HepG2 (cell line): ENCODE measurements around the gene MAJIN. TPM values are rescaled to one million over a fixed set of nuclear protein-coding genes. Genes with fewer than 3 reads are reported as not detected.

Experiments used
- AGO1 ChIP-seq: fragments of 200-400 bp; formaldehyde crosslinking; IDR thresholded peaks from 2 replicates; pipeline ENCODE4 v1.6.1; 2017; ENCODE audit warnings: mild to moderate bottlenecking, low read depth, low read length, moderate library complexity; ENCODE audit not compliant: poor library complexity, severe bottlenecking
- ATF3 ChIP-seq: sonication (generic); formaldehyde crosslinking; IDR thresholded peaks from 2 replicates; pipeline ENCODE4 v1.4.0; 2020; ENCODE audit warnings: missing genetic modification reagents
- CREM ChIP-seq, 2 experiments: sonication (generic) in 1 of 2; formaldehyde crosslinking in 1 of 2; IDR thresholded peaks; 2 replicates each; pipeline versions ENCODE4 v1.4.0 to v1.6.1; 2016 to 2020; ENCODE audit warnings: antibody characterized with exemption in 1 of 2, mild to moderate bottlenecking in 1 of 2, missing genetic modification reagents in 1 of 2
- EP300 ChIP-seq, 3 experiments: sonication (generic) in 1 of 3; formaldehyde crosslinking in 1 of 3; IDR thresholded peaks; 2 replicates each; pipeline versions ENCODE4 v1.5.1 to v1.6.1; 2011 to 2020; ENCODE audit warnings: low read depth in 2 of 3, low read length in 2 of 3, borderline replicate concordance in 1 of 3, improper control_type of control experiment in 1 of 3, mild to moderate bottlenecking in 1 of 3, missing genetic modification reagents in 1 of 3, moderate library complexity in 1 of 3
- GATAD2A ChIP-seq: IDR thresholded peaks from 2 replicates; pipeline ENCODE4 v1.6.1; 2016
- HES4 ChIP-seq: sonication (generic); formaldehyde crosslinking; IDR thresholded peaks from 2 replicates; pipeline ENCODE4 v1.9.0; 2021; ENCODE audit warnings: mild to moderate bottlenecking, missing genetic modification reagents, borderline replicate concordance
- HINFP ChIP-seq: sonication (generic); formaldehyde crosslinking; IDR thresholded peaks from 2 replicates; pipeline ENCODE4 v1.4.0; 2020; ENCODE audit warnings: low read depth, mild to moderate bottlenecking, missing genetic modification reagents
- MXI1 ChIP-seq: IDR thresholded peaks from 3 replicates; pipeline ENCODE4 v1.6.1; 2012; ENCODE audit warnings: low read depth, low read length, inconsistent platforms, borderline replicate concordance
- NFE2L1 ChIP-seq: sonication (generic); formaldehyde crosslinking; IDR thresholded peaks from 2 replicates; pipeline ENCODE4 v1.4.0; 2020; ENCODE audit warnings: missing genetic modification reagents, mild to moderate bottlenecking, borderline replicate concordance
- NR2C2 ChIP-seq: sonication (generic); formaldehyde crosslinking; IDR thresholded peaks from 2 replicates; pipeline ENCODE4 v1.4.0; 2020; ENCODE audit warnings: missing genetic modification reagents, mild to moderate bottlenecking, moderate library complexity, borderline replicate concordance
- PTBP1 ChIP-seq: fragments of 200-400 bp; formaldehyde crosslinking; IDR thresholded peaks from 2 replicates; pipeline ENCODE4 v1.6.1; 2018; ENCODE audit warnings: low read length, low read depth; ENCODE audit not compliant: poor library complexity, severe bottlenecking
- SCMH1 ChIP-seq: sonication (generic); formaldehyde crosslinking; IDR thresholded peaks from 2 replicates; pipeline ENCODE4 v1.9.0; 2021; ENCODE audit warnings: missing genetic modification reagents, mild to moderate bottlenecking, borderline replicate concordance
- SP2 ChIP-seq: sonication (generic); formaldehyde crosslinking; IDR thresholded peaks from 2 replicates; pipeline ENCODE4 v1.5.1; 2020; ENCODE audit warnings: mild to moderate bottlenecking, missing genetic modification reagents
- THAP11 ChIP-seq: IDR thresholded peaks from 2 replicates; pipeline ENCODE4 v1.6.1; 2016; ENCODE audit warnings: missing biosample characterization, missing genetic modification reagents
- TP53 ChIP-seq: sonication (generic); formaldehyde crosslinking; conservative IDR thresholded peaks from 2 replicates; pipeline ENCODE4 v1.4.0; 2020; ENCODE audit warnings: missing genetic modification reagents
- U2AF1 ChIP-seq: fragments of 200-400 bp; formaldehyde crosslinking; optimal IDR thresholded peaks from 2 replicates; pipeline ENCODE3; 2017; ENCODE audit warnings: mild to moderate bottlenecking, low read depth, low read length
- ZMYM2 ChIP-seq: sonication (generic); formaldehyde crosslinking; IDR thresholded peaks from 2 replicates; pipeline ENCODE4 v1.8.0; 2022; ENCODE audit warnings: mild to moderate bottlenecking, missing genetic modification reagents
- ZNF138 ChIP-seq: sonication (generic); formaldehyde crosslinking; IDR thresholded peaks from 2 replicates; pipeline ENCODE4 v1.5.0; 2020; ENCODE audit warnings: mild to moderate bottlenecking, low read depth, missing genetic modification reagents
- ZNF207 ChIP-seq: fragments of 450-650 bp; IDR thresholded peaks from 2 replicates; pipeline ENCODE4 v1.6.1; 2016; ENCODE audit warnings: antibody characterized with exemption, borderline replicate concordance
- ZNF329 ChIP-seq: sonication (generic); formaldehyde crosslinking; IDR thresholded peaks from 2 replicates; pipeline ENCODE4 v1.9.0; 2021; ENCODE audit warnings: low read depth, mild to moderate bottlenecking, missing genetic modification reagents
- ZNF616 ChIP-seq: sonication (generic); formaldehyde crosslinking; IDR thresholded peaks from 2 replicates; pipeline ENCODE4 v1.5.0; 2020; ENCODE audit warnings: low read depth, mild to moderate bottlenecking, missing genetic modification reagents
- ZNF761 ChIP-seq: sonication (generic); formaldehyde crosslinking; conservative IDR thresholded peaks from 2 replicates; pipeline ENCODE4 v1.4.0; 2020; ENCODE audit warnings: mild to moderate bottlenecking, missing genetic modification reagents
- polyA plus RNA-seq, 8 experiments: library from polyadenylated mRNA; depleted of rRNA in 3 of 8; stranded (reverse) in 7 of 8; unstranded in 1 of 8; fragments of >200 nt; fragmentation: Illumina TruSeq in 4 of 8; extraction: Trizol in 4 of 8; gene quantifications; 2 replicates each; pipeline versions ENCODE4 v1.2.1 to v1.2.3, GENCODE V29; 2011 to 2016; ENCODE audit warnings: low read depth in 4 of 8, missing spikeins in 1 of 8, mixed read lengths in 1 of 8; ENCODE audit not compliant: insufficient read depth in 1 of 8
- total RNA-seq, 5 experiments: library from RNA; depleted of rRNA; stranded (reverse); fragments of >200 nt; fragmentation: Illumina TruSeq; extraction: Trizol; gene quantifications; 2 replicates each; pipeline ENCODE4 v1.2.3, GENCODE V29; 2016; ENCODE audit warnings: low read depth in 1 of 5
- TF ChIP-seq, protein P1 (sequence below): IDR thresholded peaks from 2 replicates; pipeline ENCODE4 v1.6.1; 2012; ENCODE audit warnings: low read depth, low read length, improper control_type of control experiment
- TF ChIP-seq, protein P2 (sequence below): sonication (generic); formaldehyde crosslinking; IDR thresholded peaks from 2 replicates; pipeline ENCODE4 v1.8.1; 2023; ENCODE audit warnings: mild to moderate bottlenecking, missing genetic modification reagents, borderline replicate concordance
- TF ChIP-seq, protein P3 (sequence below): sonication (generic); formaldehyde crosslinking; IDR thresholded peaks from 2 replicates; pipeline ENCODE4 v1.4.0; 2020; ENCODE audit warnings: mild to moderate bottlenecking, missing genetic modification reagents

MAJIN gene
- total and polyA plus RNA-seq, 2 of the 13 experiments (the other 11 are each of a cell fraction or from before 2014, with no cell fraction given) = not detected

DNA sequence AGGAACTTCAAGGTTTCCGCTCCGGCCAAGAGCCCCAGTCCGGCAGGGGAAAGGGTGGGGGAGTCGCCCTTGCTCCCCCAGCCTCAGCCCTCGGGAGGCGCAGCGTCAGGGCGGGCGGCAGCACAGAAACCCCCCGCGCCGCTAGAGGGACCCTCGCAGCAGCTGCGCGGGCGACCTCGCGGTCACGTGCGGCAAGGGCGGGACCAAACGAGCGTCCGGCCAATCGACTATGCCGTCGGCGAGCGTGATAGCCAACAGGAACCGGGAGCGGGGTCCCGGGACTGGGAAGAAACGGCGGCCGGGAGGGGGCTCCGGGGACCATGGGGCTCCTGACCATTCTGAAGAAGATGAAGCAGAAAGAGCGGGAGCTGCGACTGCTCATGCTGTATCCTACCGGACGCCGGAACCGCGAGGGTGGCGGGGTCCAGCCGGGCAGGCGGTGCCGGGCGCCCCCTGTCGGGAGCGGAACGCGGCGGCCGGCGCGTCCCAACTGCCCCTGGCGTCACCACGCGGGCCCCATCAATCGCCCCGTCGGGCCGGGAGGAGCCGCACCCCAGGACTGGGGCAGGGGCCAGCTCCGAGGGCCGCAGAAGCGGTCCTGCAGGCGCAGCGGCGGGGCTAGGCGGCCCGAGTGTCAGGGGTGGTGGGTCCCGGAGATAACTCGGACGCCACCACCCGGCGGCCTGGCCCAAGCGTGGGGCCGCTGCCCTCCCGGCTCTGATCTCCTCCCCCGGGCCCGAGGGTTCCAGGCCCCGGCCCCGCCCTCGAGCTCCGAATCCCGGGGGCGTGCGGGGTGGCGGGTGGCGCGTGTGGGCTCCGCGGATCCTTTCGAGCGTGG is 42.2 kb upstream of the MAJIN start, which contains the start of gene ARL2 (continued):
- no peak for TF ChIP-seq ZNF207
- TF ChIP-seq ZNF616 (CRISPR knock-in tag) = 0 out of 2 replicates have a peak, but pooled peaks have one; percentile 4
- TF ChIP-seq TP53 (CRISPR knock-in tag) = no peak
- TF ChIP-seq ZNF138 = peak; percentile 84; the same call in 1 of the 2 replicates
- TF ChIP-seq NFE2L1 (CRISPR knock-in tag) = no peak
- peak; percentile 70; the same call in 1 of the 2 replicates for TF ChIP-seq HES4 (CRISPR knock-in tag)
- TF ChIP-seq THAP11 (CRISPR knock-in tag) = peak; percentile 77
- no peak for TF ChIP-seq AGO1
- TF ChIP-seq CREM (IDR thresholded peaks at IDR 0.05) = no peak
- no peak for TF ChIP-seq CREM (CRISPR knock-in tag; IDR thresholded peaks at IDR 0.05)
- TF ChIP-seq, protein P1, sequence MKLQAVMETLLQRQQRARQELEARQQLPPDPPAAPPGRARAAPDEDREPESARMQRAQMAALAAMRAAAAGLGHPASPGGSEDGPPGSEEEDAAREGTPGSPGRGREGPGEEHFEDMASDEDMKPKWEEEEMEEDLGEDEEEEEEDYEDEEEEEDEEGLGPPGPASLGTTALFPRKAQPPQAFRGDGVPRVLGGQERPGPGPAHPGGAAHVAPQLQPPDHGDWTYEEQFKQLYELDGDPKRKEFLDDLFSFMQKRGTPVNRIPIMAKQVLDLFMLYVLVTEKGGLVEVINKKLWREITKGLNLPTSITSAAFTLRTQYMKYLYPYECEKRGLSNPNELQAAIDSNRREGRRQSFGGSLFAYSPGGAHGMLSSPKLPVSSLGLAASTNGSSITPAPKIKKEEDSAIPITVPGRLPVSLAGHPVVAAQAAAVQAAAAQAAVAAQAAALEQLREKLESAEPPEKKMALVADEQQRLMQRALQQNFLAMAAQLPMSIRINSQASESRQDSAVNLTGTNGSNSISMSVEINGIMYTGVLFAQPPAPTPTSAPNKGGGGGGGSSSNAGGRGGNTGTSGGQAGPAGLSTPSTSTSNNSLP = no peak
- no peak for TF ChIP-seq ATF3
- peak; percentile 74; the same call in 1 of the 2 replicates for TF ChIP-seq ZNF329
- peak; percentile 82 for TF ChIP-seq NR2C2 (CRISPR knock-in tag)
- TF ChIP-seq EP300 (IDR thresholded peaks at IDR 0.05; ENCODE audit: low read depth in 2 of 2, low read length in 2 of 2) = no peak
- no peak for TF ChIP-seq EP300 (CRISPR knock-in tag; IDR thresholded peaks at IDR 0.05; ENCODE audit: borderline replicate concordance)
- TF ChIP-seq MXI1 = peak; percentile 68; the same call in 1 of the 3 replicates
- TF ChIP-seq, protein P2, sequence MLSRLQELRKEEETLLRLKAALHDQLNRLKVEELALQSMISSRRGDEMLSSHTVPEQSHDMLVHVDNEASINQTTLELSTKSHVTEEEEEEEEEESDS (CRISPR knock-in tag) = no peak
- no peak for TF ChIP-seq ZMYM2 (CRISPR knock-in tag)
- peak; percentile 94 for TF ChIP-seq SP2 (CRISPR knock-in tag)
- peak; percentile 91 for TF ChIP-seq ZNF761 (CRISPR knock-in tag)
- no peak for TF ChIP-seq SCMH1 (CRISPR knock-in tag)
- TF ChIP-seq, protein P3, sequence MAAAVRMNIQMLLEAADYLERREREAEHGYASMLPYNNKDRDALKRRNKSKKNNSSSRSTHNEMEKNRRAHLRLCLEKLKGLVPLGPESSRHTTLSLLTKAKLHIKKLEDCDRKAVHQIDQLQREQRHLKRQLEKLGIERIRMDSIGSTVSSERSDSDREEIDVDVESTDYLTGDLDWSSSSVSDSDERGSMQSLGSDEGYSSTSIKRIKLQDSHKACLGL = peak; percentile 66
- TF ChIP-seq GATAD2A (CRISPR knock-in tag) = no peak; the same call in 1 of the 2 replicates
- no peak for TF ChIP-seq U2AF1
- TF ChIP-seq PTBP1 = no peak
- peak; percentile 89; the same call in 1 of the 2 replicates for TF ChIP-seq HINFP
